GM18861 (cell line): ENCODE measurements around the gene SEC22B.
"Not testable (repeated sequence)": the region's sequence is repeated elsewhere in the genome, so short reads cannot be mapped to it uniquely, and the experiment has no call there.

Experiments used
- ATAC-seq: cut with Tn5 transposase; IDR thresholded peaks from one replicate; pipeline ENCODE4 v1.9.1; 2021; ENCODE audit not compliant: unreplicated experiment

The SEC22B gene

DNA sequence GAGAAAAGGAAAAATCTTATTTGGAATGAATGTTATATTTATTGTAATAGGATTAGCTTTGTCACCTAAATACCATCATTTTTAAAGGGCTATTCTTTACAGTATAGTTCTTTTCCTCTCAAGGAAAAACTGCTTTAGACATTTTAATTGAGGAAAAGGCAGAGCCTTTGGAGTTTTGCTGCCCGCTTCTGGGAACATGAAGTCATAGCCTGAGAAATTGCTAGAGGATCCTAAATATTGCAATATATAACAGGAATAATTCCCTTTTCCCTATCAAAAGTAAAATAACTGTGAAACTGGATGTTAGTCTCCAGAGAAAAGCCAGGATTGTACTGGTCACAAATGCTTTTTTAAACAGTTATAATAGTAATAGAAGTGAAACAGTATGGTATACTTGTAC is 30.5 kb downstream of the SEC22B start:
- not testable (repeated sequence) for ATAC-seq

- not testable (repeated sequence) for ATAC-seq
Observed at GRCh38 chr1:120144626-120145025, 31.7 kb downstream of the SEC22B start.

GRCh38 chr1:120144169-120144568 is 32.2 kb downstream of the SEC22B start:
- ATAC-seq, result not testable (repeated sequence)

DNA sequence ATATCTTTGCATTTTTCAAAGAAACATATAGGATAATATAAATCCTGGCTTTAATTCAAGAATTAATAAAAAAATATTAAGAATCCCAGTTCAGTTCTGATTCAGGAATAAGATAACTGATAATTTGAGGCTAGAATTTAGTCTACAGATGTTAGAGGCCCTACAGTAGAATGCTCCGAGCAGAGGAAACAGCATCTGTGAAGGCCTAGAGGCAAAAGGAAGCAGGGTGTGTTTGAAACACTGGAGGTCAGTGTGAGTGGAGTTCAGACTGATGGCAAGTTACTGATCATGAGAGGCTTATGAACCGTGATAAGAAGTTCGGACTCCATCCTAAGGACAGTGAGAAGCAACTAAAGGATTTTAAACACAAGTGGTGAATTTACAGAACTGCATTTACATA is 33.0 kb downstream of the SEC22B start:
- ATAC-seq, result not testable (repeated sequence)

GRCh38 chr1:120142512-120143263 is 33.6 kb downstream of the SEC22B start:
- ATAC-seq, result peak; percentile 96

- not testable (repeated sequence) for ATAC-seq
Observed at GRCh38 chr1:120141865-120142264, 34.5 kb downstream of the SEC22B start.

DNA sequence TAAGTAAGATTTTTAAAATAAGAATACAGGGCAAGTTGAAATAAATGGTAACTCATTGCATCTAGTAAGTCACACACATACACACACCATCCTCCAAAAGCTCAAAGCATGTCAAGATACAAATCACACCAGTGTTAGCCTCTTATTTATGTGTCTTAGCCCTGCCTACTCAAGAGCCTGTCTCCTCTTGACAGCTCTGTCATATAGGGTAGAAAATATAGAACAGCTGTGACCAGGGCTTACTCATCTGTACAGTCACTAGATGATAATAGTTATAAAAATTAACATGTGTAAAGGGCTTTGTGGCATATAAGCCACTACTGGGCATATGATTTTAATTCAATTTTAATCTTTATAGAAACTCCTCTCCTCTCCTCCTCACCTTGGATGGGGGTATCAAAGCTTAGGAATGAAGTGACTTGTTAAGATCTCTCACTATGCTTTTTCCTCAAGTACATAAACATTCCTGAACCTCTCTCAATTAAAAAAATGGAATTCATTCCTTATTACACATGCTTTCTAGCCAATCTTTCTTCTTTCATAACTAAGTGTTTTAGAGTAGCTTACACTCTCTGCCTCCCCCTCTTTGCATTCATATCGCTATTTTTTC is 35.6 kb downstream of the SEC22B start:
- ATAC-seq, result not testable (repeated sequence)

DNA sequence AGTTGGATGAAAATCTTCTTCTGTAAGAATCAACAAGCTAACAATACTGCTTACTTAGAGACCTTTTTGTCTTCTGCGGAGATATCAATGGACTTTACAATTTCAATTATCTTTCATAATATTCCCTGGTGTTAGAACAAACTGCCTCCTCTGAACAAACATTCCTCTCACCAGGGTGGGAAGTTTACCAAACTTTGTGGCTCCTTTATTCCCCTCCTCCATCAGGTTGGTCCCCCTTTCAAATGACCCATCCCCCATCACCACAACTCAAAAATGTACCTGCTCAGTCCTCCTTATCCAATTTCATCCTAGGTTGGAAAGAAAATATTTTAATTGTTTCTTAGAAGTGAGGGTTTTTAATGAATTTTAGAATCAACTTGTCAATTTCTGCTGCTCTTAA is 40.2 kb downstream of the SEC22B start:
- ATAC-seq, result not testable (repeated sequence)

DNA sequence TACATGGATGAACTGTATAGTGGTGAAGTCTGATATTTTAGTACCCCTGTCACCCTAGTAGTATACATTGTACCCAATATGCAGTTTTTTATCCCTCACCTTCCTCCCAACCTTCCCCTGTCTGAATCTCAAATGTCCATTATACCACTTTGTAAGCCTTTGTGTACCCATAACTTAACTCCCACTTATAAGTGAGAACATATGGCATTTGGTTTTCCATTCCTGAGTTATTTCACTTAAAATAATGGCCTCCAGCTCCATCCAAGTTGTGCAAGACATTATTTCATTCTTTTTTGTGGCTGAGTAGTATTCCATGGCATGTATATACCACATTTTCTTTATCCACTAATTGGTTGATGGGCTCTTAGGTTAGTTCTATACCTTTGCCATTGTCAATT is 42.4 kb downstream of the SEC22B start:
- not testable (repeated sequence) for ATAC-seq

- ATAC-seq, result no peak
Observed at GRCh38 chr1:120133228-120133927, 42.9 kb downstream of the SEC22B start.

GRCh38 chr1:120132406-120132763 is 43.9 kb downstream of the SEC22B start:
- not testable (repeated sequence) for ATAC-seq

DNA sequence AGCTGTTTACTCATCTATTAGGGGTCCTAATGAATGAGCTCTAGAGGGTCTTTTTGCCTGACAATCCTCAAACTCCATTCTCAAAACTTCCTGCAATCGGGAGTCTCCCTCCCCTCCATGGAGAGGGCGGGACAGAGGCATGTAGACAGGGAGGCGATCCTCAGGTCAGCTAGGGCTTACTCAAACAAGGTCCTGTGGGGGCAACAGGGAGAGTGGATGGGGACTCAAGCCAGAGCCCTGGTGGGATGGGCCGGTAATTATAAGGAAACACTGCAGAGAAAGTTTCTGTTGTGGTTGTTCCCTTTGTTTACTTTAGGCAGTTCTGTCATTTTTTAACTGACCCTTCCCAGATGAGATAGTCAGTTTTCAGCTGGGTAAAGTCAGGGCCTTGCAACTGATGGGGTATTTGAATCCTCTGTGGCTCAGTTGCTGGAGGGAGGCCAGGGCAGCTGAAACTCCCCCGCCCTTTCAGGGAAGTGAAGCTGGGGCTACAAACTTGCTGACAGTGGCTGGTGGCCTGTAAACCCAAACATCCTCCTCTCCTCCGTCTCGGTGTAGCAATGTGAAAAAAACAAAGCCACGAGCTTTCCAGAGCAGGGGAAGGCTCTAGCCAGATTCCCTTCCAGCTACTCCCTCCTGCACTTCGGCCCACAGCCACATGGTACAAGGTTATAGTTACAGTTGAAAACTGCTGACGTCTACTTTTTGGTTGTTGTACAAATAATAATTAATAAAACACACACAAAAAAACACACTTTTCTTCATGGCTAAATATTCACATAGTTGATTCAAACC is 44.5 kb downstream of the SEC22B start:
- ATAC-seq, result peak; percentile 46

DNA sequence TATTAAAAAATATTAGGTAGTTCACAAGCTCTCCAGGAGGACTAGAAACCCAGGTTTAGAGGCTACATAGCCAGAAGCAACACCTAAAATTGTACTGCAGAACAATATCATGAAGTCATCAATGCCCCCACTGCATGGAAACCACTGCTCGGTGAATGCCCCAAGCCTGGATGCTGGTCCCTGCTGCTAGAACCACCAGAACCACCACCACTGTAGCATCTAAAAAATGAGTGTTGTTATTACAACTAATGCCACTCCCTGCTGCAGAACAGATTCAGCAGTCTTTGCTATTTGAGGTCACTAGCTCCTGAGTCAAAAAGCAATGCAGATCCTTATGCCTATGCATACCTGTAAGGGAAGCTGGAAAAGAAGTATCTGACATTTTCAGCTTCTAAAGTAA is 48.4 kb downstream of the SEC22B start:
- ATAC-seq, result not testable (repeated sequence)

DNA sequence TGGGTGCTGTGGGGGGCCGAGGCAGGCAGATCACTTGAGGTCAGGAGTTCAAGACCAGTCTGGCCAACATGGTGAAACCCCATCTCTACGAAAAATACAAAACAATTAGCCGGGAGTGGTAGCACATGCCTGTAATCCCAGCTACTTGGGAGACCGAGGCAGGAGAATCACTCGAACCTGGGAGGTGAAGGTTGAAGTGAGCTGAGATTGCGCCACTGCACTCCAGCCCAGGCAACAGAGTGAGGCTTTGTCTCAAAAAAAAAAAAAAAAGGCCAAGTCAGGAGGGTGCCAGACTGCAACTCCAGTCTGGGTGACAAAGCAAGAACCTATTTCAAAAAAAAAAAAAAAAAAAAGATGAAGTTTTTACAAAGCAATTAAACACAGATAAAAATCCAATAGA is 50.1 kb downstream of the SEC22B start:
- not testable (repeated sequence) for ATAC-seq

DNA sequence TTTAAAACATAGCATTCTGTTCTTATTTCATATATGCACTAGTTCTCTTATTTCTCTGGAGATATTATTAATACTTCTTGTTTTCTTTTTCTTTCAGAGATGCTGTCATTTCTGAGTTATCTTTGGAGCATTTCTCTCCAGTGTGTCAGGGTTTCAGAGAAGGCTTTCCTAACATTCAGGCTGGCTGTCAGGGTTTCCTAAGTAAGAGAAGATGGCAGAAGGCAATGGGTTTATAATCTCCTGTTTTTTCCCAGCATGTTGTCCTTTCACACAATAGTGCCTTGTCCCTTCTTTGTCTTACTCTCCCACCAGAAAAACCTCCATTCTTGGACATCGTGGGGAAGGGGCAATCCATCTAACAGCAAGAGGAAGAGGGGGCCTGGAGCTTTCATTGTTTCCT is 51.7 kb downstream of the SEC22B start:
- not testable (repeated sequence) for ATAC-seq

GRCh38 chr1:120123813-120124510 is 52.4 kb downstream of the SEC22B start:
- peak; percentile 35 for ATAC-seq

GRCh38 chr1:120122262-120122893 is 53.9 kb downstream of the SEC22B start:
- ATAC-seq, result peak; percentile 73

DNA sequence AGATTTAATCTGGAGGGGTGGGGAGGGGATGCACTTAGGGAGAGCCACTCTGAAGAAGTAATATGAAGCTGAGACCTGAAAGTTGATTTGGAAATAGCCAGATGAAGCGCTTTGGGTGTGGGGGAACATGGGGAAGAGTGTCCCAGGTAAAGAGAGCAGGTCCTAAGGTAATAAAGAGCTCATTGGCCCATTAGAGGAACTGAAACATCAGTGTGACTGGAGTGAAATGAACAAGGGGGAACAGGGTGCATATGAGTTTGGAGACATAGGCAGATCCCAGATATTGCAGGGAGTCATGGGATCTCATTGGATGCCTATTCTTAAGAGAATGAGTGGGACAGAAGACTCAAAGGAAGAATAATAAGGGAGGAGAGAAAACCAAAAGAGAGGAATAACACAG is 54.5 kb downstream of the SEC22B start:
- not testable (repeated sequence) for ATAC-seq

- not testable (repeated sequence) for ATAC-seq
Observed at GRCh38 chr1:120120525-120120924, 55.8 kb downstream of the SEC22B start.
